Liver (tissue), 3 donors: ENCODE measurements around the gene PPARD.

Source experiments
- ATF3 ChIP-seq: IDR thresholded peaks from 2 replicates; pipeline ENCODE4 v1.6.1; 2016; ENCODE audit warnings: antibody characterized with exemption
- CTCF ChIP-seq: fragments of 150-350 bp; IDR thresholded peaks from 2 replicates; pipeline ENCODE4 v1.5.1; 2017; ENCODE audit warnings: improper control_type of control experiment, low read depth, low read length; ENCODE audit not compliant: missing input control
- EGR1 ChIP-seq, 2 donors: IDR thresholded peaks; 2 replicates each; pipeline ENCODE4 v1.6.1; 2016 to 2018; ENCODE audit warnings: antibody characterized with exemption in 2 of 2, low read depth in 2 of 2
- GABPA ChIP-seq, 2 donors: IDR thresholded peaks in 1 of 2; conservative IDR thresholded peaks in 1 of 2; 2 replicates each; pipeline ENCODE4 v1.6.1; 2016; ENCODE audit warnings: antibody characterized with exemption in 2 of 2, mild to moderate bottlenecking in 1 of 2, moderate library complexity in 1 of 2
- HNF4G ChIP-seq: IDR thresholded peaks from 2 replicates; pipeline ENCODE4 v1.6.1; 2016; ENCODE audit warnings: antibody characterized with exemption
- JUND ChIP-seq, 2 donors: IDR thresholded peaks; 2 replicates each; pipeline ENCODE4 v1.6.1; 2016; ENCODE audit warnings: antibody characterized with exemption in 2 of 2
- MAX ChIP-seq: IDR thresholded peaks from 2 replicates; pipeline ENCODE4 v1.6.1; 2016; ENCODE audit warnings: antibody characterized with exemption
- RAD21 ChIP-seq, 2 donors: IDR thresholded peaks; 2 replicates each; pipeline ENCODE4 v1.6.1; 2016; ENCODE audit warnings: antibody characterized with exemption in 2 of 2, mild to moderate bottlenecking in 2 of 2
- RXRA ChIP-seq, 2 donors: IDR thresholded peaks; 2 replicates each; pipeline ENCODE4 v1.6.1; 2017 to 2018; ENCODE audit warnings: antibody characterized with exemption in 2 of 2, mild to moderate bottlenecking in 1 of 2
- SP1 ChIP-seq: IDR thresholded peaks from 2 replicates; pipeline ENCODE4 v1.6.1; 2018; ENCODE audit warnings: antibody characterized with exemption, mild to moderate bottlenecking
- TAF1 ChIP-seq: conservative IDR thresholded peaks from 2 replicates; pipeline ENCODE4 v1.6.1; 2016; ENCODE audit warnings: antibody characterized with exemption, mild to moderate bottlenecking
- YY1 ChIP-seq: IDR thresholded peaks from 2 replicates; pipeline ENCODE4 v1.6.1; 2016; ENCODE audit warnings: antibody characterized with exemption, mild to moderate bottlenecking
- TF ChIP-seq, protein P1 (sequence below): IDR thresholded peaks from 2 replicates; pipeline ENCODE4 v1.6.1; 2016; ENCODE audit warnings: antibody characterized with exemption, mild to moderate bottlenecking
- donor health status: healthy.
- donor health status: healthy.

GRCh38 chr6:35403544-35404442 lies 61.4 kb downstream of the PPARD start:
- TF ChIP-seq CTCF, result no peak
- TF ChIP-seq TAF1, result no peak
- TF ChIP-seq GABPA (IDR thresholded peaks at IDR 0.05 in 1 of 2, conservative IDR thresholded peaks at IDR 0.05 in 1 of 2), result no peak
- TF ChIP-seq, protein P1, sequence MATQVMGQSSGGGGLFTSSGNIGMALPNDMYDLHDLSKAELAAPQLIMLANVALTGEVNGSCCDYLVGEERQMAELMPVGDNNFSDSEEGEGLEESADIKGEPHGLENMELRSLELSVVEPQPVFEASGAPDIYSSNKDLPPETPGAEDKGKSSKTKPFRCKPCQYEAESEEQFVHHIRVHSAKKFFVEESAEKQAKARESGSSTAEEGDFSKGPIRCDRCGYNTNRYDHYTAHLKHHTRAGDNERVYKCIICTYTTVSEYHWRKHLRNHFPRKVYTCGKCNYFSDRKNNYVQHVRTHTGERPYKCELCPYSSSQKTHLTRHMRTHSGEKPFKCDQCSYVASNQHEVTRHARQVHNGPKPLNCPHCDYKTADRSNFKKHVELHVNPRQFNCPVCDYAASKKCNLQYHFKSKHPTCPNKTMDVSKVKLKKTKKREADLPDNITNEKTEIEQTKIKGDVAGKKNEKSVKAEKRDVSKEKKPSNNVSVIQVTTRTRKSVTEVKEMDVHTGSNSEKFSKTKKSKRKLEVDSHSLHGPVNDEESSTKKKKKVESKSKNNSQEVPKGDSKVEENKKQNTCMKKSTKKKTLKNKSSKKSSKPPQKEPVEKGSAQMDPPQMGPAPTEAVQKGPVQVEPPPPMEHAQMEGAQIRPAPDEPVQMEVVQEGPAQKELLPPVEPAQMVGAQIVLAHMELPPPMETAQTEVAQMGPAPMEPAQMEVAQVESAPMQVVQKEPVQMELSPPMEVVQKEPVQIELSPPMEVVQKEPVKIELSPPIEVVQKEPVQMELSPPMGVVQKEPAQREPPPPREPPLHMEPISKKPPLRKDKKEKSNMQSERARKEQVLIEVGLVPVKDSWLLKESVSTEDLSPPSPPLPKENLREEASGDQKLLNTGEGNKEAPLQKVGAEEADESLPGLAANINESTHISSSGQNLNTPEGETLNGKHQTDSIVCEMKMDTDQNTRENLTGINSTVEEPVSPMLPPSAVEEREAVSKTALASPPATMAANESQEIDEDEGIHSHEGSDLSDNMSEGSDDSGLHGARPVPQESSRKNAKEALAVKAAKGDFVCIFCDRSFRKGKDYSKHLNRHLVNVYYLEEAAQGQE, result no peak
- TF ChIP-seq MAX, result no peak
- TF ChIP-seq HNF4G, result no peak
- no peak for TF ChIP-seq SP1
- TF ChIP-seq RAD21 (IDR thresholded peaks at IDR 0.05), result no peak
- TF ChIP-seq ATF3, result no peak
- no peak for TF ChIP-seq RXRA (IDR thresholded peaks at IDR 0.05)
- no peak for TF ChIP-seq YY1
- TF ChIP-seq JUND (IDR thresholded peaks at IDR 0.05), result no peak
- no peak for TF ChIP-seq EGR1 (IDR thresholded peaks at IDR 0.05; ENCODE audit: low read depth in 2 of 2)
